SK-N-SH (cell line): ENCODE measurements around the gene RCBTB2.

ENCODE experiments used
- GABPA ChIP-seq: IDR thresholded peaks from 2 replicates; pipeline ENCODE4 v1.4.0; 2012; ENCODE audit warnings: low read depth, mild to moderate bottlenecking
- POLR2AphosphoS5 ChIP-seq: IDR thresholded peaks from 2 replicates; pipeline ENCODE4 v1.6.1; 2012; ENCODE audit warnings: low read depth, low read length
- TAF1 ChIP-seq: IDR thresholded peaks from 2 replicates; pipeline ENCODE4 v1.6.1; 2012; ENCODE audit warnings: low read depth, mild to moderate bottlenecking, low read length, moderate library complexity, borderline replicate concordance
- USF1 ChIP-seq: IDR thresholded peaks from 2 replicates; pipeline ENCODE4 v1.4.0; 2012; ENCODE audit warnings: low read depth, borderline replicate concordance
- YY1 ChIP-seq: IDR thresholded peaks from 2 replicates; pipeline ENCODE4 v1.4.0; 2012; ENCODE audit warnings: low read depth, mild to moderate bottlenecking
- TF ChIP-seq, protein P1 (sequence below): fragments of 200-600 bp; sonication (generic); IDR thresholded peaks from 2 replicates; pipeline ENCODE4 v1.6.1; 2017; ENCODE audit warnings: antibody characterized with exemption, mild to moderate bottlenecking, moderate library complexity
- TF ChIP-seq, protein P2 (sequence below): fragments of 150-350 bp; IDR thresholded peaks from 2 replicates; pipeline ENCODE4 v1.6.1; 2016; ENCODE audit warnings: mild to moderate bottlenecking, low read depth, low read length

DNA sequence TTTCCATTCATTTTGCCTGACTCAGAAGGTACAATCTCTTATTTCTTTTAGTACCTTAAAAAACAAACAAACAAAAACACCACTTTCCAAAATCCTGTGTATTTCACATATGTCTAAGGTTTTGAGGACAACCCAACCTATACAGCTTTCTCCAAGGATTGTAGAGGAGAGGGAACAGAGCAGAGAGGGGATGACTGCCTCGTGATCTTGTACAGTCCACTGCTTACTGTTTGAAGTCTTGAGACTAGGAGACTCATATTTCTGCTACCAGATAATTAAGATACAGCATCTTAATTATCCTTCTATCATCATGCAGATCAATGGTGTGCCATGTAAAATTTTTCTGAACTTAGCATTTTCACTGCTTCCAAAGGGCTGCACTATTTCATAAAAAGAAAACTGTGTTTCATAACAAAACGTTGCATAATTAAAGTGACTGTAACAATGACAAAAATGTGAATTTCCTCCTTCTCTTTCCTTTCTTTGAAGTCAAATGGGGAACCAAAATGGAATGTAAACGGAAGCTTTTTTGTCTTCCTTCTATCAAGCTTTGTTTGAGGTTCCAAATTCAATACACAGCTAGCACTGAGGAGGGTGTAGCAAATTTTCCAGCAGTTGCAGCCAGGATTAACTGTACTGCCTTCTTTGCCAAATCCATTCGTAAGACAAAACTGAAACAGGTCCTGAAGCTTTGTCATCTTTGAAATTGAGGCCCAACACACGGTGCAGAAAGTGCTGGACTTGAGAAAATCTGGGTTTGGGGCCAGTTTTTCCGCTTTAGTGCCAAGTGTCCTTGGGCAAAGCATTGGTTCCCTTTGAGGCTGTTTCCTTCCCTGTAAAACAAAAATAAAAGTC is 34.9 kb upstream of the RCBTB2 start:
- TF ChIP-seq GABPA (no peak), POLR2AphosphoS5 (no peak), USF1 (no peak), YY1 (no peak), TAF1 (no peak)
- TF ChIP-seq, protein P1, sequence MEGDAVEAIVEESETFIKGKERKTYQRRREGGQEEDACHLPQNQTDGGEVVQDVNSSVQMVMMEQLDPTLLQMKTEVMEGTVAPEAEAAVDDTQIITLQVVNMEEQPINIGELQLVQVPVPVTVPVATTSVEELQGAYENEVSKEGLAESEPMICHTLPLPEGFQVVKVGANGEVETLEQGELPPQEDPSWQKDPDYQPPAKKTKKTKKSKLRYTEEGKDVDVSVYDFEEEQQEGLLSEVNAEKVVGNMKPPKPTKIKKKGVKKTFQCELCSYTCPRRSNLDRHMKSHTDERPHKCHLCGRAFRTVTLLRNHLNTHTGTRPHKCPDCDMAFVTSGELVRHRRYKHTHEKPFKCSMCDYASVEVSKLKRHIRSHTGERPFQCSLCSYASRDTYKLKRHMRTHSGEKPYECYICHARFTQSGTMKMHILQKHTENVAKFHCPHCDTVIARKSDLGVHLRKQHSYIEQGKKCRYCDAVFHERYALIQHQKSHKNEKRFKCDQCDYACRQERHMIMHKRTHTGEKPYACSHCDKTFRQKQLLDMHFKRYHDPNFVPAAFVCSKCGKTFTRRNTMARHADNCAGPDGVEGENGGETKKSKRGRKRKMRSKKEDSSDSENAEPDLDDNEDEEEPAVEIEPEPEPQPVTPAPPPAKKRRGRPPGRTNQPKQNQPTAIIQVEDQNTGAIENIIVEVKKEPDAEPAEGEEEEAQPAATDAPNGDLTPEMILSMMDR = no peak
- TF ChIP-seq, protein P2, sequence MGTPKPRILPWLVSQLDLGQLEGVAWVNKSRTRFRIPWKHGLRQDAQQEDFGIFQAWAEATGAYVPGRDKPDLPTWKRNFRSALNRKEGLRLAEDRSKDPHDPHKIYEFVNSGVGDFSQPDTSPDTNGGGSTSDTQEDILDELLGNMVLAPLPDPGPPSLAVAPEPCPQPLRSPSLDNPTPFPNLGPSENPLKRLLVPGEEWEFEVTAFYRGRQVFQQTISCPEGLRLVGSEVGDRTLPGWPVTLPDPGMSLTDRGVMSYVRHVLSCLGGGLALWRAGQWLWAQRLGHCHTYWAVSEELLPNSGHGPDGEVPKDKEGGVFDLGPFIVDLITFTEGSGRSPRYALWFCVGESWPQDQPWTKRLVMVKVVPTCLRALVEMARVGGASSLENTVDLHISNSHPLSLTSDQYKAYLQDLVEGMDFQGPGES = no peak
